ENCODE data around the gene CHMP4A. TPM values are rescaled to one million over a fixed set of nuclear protein-coding genes. Genes with fewer than 3 reads are reported as not detected.

CHMP4A gene
- polyA plus RNA-seq, 1 donor from 2014 or later = 55.3 TPM

DNA sequence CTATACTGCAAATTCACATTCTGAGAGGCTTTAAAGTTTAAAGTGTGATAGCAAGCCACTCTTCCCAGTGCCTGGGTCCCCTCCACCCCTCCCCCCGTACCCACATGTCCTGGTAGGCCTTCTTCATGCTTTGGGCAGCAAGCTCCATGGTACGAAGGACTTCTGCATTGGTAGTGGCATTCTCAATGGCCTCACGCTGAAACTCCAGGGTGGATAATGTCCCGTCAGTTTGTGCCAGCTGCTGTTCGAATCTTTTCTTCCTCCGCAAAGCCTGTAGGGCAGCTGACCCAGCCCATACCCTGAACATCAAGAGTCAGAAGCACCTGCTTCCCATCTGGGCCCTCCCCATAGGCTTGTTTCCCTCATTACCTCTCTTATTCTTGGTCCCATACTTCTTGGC lies 2.0 kb downstream of the CHMP4A start:
- Histone ChIP-seq H3K9ac (ENCODE audit: low read length) (no peak overlapping the region), H3K9me3 (ENCODE audit: low read length) (no peaks in the 10 kb centered on the region), H3K27ac (ENCODE audit: low read length) (no peak overlapping the region), H4K20me1 (ENCODE audit: insufficient read depth) (no peaks in the 10 kb centered on the region), H3K4me3 (ENCODE audit: low read length) (no peak overlapping the region), H3K36me3 (ENCODE audit: insufficient read depth, low read length) (no peaks in the 10 kb centered on the region), H3K79me2 (replicated peaks; ENCODE audit: insufficient read depth, low read length) (peaks cover 2% of the 10 kb centered on the region), H3K4me2 (ENCODE audit: low read length) (no peak overlapping the region), H3F3A (ENCODE audit: insufficient read depth, low read length, poor library complexity, severe bottlenecking) (no peaks in the 10 kb centered on the region), H3K27me3 (ENCODE audit: insufficient read depth, low read depth, low read length) (no peaks in the 10 kb centered on the region), H2AFZ (ENCODE audit: low read depth, low read length) (no peak overlapping the region), H3K9me2 (ENCODE audit: insufficient read depth, low read length) (no peaks in the 10 kb centered on the region)
- TF ChIP-seq, protein P1, sequence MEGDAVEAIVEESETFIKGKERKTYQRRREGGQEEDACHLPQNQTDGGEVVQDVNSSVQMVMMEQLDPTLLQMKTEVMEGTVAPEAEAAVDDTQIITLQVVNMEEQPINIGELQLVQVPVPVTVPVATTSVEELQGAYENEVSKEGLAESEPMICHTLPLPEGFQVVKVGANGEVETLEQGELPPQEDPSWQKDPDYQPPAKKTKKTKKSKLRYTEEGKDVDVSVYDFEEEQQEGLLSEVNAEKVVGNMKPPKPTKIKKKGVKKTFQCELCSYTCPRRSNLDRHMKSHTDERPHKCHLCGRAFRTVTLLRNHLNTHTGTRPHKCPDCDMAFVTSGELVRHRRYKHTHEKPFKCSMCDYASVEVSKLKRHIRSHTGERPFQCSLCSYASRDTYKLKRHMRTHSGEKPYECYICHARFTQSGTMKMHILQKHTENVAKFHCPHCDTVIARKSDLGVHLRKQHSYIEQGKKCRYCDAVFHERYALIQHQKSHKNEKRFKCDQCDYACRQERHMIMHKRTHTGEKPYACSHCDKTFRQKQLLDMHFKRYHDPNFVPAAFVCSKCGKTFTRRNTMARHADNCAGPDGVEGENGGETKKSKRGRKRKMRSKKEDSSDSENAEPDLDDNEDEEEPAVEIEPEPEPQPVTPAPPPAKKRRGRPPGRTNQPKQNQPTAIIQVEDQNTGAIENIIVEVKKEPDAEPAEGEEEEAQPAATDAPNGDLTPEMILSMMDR (IDR thresholded peaks at IDR 0.05; ENCODE audit: poor library complexity, severe bottlenecking) = no peak
- no peak for TF ChIP-seq POLR2AphosphoS5 (IDR thresholded peaks at IDR 0.05)

DNA sequence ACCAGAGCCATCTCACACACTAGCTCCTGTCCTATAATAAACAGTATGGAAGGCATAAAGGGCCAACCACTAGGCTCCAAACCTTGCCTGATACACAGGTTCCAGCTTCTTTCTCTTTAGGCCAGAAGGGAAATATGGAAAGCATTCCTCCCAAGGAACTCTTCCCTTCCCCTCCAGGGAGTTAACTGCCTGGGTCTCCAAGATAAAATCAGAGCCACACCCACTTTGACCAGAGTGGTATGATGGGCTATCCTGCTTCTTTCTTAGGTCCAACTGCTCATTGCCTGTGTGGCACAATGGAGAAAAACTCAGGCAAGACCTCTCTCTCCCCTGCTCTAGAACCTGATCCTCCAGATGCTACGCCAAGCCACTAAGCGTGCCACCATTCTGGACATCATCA lies 5.7 kb downstream of the CHMP4A start:
- Histone ChIP-seq H3K27ac (ENCODE audit: low read length) (no peak overlapping the region), H2AFZ (ENCODE audit: low read depth, low read length) (no peak overlapping the region), H3K4me2 (ENCODE audit: low read length) (no peak overlapping the region), H3K27me3 (ENCODE audit: insufficient read depth, low read depth, low read length) (no peaks in the 10 kb centered on the region), H3K4me3 (ENCODE audit: low read length) (no peak overlapping the region), H3K79me2 (replicated peaks; ENCODE audit: insufficient read depth, low read length) (no peaks in the 10 kb centered on the region), H3K9me2 (ENCODE audit: insufficient read depth, low read length) (no peaks in the 10 kb centered on the region), H3K36me3 (ENCODE audit: insufficient read depth, low read length) (no peaks in the 10 kb centered on the region), H3K9me3 (ENCODE audit: low read length) (no peaks in the 10 kb centered on the region), H4K20me1 (ENCODE audit: insufficient read depth) (no peaks in the 10 kb centered on the region), H3K9ac (ENCODE audit: low read length) (no peak overlapping the region), H3F3A (ENCODE audit: insufficient read depth, low read length, poor library complexity, severe bottlenecking) (no peaks in the 10 kb centered on the region)
- TF ChIP-seq SMC3 (conservative IDR thresholded peaks at IDR 0.05; ENCODE audit: poor library complexity) = no peak
- no peak for TF ChIP-seq REST (IDR thresholded peaks at IDR 0.05; ENCODE audit: borderline replicate concordance)
- TF ChIP-seq RAD21 (conservative IDR thresholded peaks at IDR 0.05) = no peak
- TF ChIP-seq TAF1 (IDR thresholded peaks at IDR 0.05; ENCODE audit: low read depth) = no peak
- no peak for TF ChIP-seq POLR2AphosphoS5 (IDR thresholded peaks at IDR 0.05)

DNA sequence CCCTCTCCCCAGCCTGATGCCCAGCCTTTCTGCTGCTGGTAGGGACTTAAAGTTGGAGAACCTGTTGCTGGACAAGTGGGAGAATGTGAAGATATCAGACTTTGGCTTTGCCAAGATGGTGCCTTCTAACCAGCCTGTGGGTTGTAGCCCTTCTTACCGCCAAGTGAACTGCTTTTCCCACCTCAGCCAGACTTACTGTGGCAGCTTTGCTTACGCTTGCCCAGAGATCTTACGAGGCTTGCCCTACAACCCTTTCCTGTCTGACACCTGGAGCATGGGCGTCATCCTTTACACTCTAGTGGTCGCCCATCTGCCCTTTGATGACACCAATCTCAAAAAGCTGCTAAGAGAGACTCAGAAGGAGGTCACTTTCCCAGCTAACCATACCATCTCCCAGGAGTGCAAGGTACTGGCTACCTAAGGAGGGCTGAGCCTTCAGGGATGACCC lies 6.2 kb downstream of the CHMP4A start:
- no peaks in the 10 kb centered on the region for H3K27me3 ChIP-seq (ENCODE audit: insufficient read depth, low read depth, low read length)
- H3K79me2 ChIP-seq (replicated peaks; ENCODE audit: insufficient read depth, low read length) = no peaks in the 10 kb centered on the region
- H3K9me3 ChIP-seq (ENCODE audit: low read length) = no peaks in the 10 kb centered on the region
- H2AFZ ChIP-seq (ENCODE audit: low read depth, low read length) = no peak overlapping the region
- no peaks in the 10 kb centered on the region for H3K9me2 ChIP-seq (ENCODE audit: insufficient read depth, low read length)
- H3K27ac ChIP-seq (ENCODE audit: low read length) = no peak overlapping the region
- no peak overlapping the region for H3K4me3 ChIP-seq (ENCODE audit: low read length)
- H3K9ac ChIP-seq (ENCODE audit: low read length) = no peak overlapping the region
- no peak for TF ChIP-seq SMC3 (conservative IDR thresholded peaks at IDR 0.05; ENCODE audit: poor library complexity)
- no peak for TF ChIP-seq REST (IDR thresholded peaks at IDR 0.05; ENCODE audit: borderline replicate concordance)
- TF ChIP-seq MXI1 (conservative IDR thresholded peaks at IDR 0.05; ENCODE audit: poor library complexity, severe bottlenecking) = no peak
- TF ChIP-seq EZH2 (IDR thresholded peaks at IDR 0.05; ENCODE audit: borderline replicate concordance, insufficient read depth, low read length, poor library complexity, severe bottlenecking) = no peak
- TF ChIP-seq, protein P1 (IDR thresholded peaks at IDR 0.05; ENCODE audit: poor library complexity, severe bottlenecking) = no peak
- TF ChIP-seq POLR2AphosphoS5 (IDR thresholded peaks at IDR 0.05) = no peak
- no peak for TF ChIP-seq RAD21 (conservative IDR thresholded peaks at IDR 0.05)
- no peak for TF ChIP-seq TAF1 (IDR thresholded peaks at IDR 0.05; ENCODE audit: low read depth)
- no peak for TF ChIP-seq EP300 (conservative IDR thresholded peaks at IDR 0.05; ENCODE audit: poor library complexity, severe bottlenecking)
- no peaks in the 10 kb centered on the region for H4K20me1 ChIP-seq (ENCODE audit: insufficient read depth)
- no peak overlapping the region for H3K4me2 ChIP-seq (ENCODE audit: low read length)
- no peaks in the 10 kb centered on the region for H3K36me3 ChIP-seq (ENCODE audit: insufficient read depth, low read length)
- H3F3A ChIP-seq (ENCODE audit: insufficient read depth, low read length, poor library complexity, severe bottlenecking) = no peaks in the 10 kb centered on the region

Measured in neural cell (in vitro differentiated cells).